Activated T-cell treated with anti-CD3 and anti-CD28 coated beads, Interleukin-2, amount 50 U/mL, for 24 hours (primary cell): ENCODE results near the gene CISH.

ENCODE experiments used
- DNase-seq: peaks from one replicate; pipeline ENCODE4 v3.0.0-alpha.2; 2020
- H3K27ac Mint-ChIP-seq: 2 replicates; pipeline ENCODE4 v1.8.0; 2020; ENCODE audit warnings: mild to moderate bottlenecking, mixed read lengths
- H3K27me3 Mint-ChIP-seq: 2 replicates; pipeline ENCODE4 v1.8.0; 2020; ENCODE audit warnings: mixed read lengths
- H3K36me3 Mint-ChIP-seq: 2 replicates; pipeline ENCODE4 v1.8.0; 2020; ENCODE audit warnings: low read depth, mixed read lengths
- H3K4me1 Mint-ChIP-seq: 2 replicates; pipeline ENCODE4 v1.8.0; 2020; ENCODE audit warnings: low read depth, mixed read lengths
- H3K4me3 Mint-ChIP-seq: 2 replicates; pipeline ENCODE4 v1.8.0; 2020; ENCODE audit warnings: mild to moderate bottlenecking, moderate library complexity, mixed read lengths
- H3K9me3 Mint-ChIP-seq: 2 replicates; pipeline ENCODE4 v1.8.0; 2020; ENCODE audit warnings: mixed read lengths

The CISH gene

GRCh38 chr3:50586763-50587070 is 24.9 kb downstream of the CISH start:
- H3K9me3 Mint-ChIP-seq = no peaks in the 10 kb centered on the region
- no peak for DNase-seq
- H3K4me3 Mint-ChIP-seq = no peak overlapping the region
- H3K4me1 Mint-ChIP-seq = peaks cover 91% of the 10 kb centered on the region
- no peaks in the 10 kb centered on the region for H3K27me3 Mint-ChIP-seq
- peak overlapping the region; percentile 99 for H3K27ac Mint-ChIP-seq
- peaks cover 73% of the 10 kb centered on the region for H3K36me3 Mint-ChIP-seq

- Mint-ChIP-seq H3K4me1 (peaks cover 89% of the 10 kb centered on the region), H3K9me3 (no peaks in the 10 kb centered on the region), H3K27me3 (no peaks in the 10 kb centered on the region), H3K27ac (peak overlapping the region; percentile 99), H3K36me3 (peaks cover 79% of the 10 kb centered on the region), H3K4me3 (peak overlapping the region; percentile 12)
- peak; percentile 62 for DNase-seq
Observed at GRCh38 chr3:50585919-50586762, 25.4 kb downstream of the CISH start.

GRCh38 chr3:50584391-50584790 is 27.2 kb downstream of the CISH start:
- Mint-ChIP-seq H3K4me1 (peaks cover 87% of the 10 kb centered on the region), H3K27ac (peak overlapping the region; percentile 99), H3K27me3 (no peaks in the 10 kb centered on the region), H3K4me3 (no peak overlapping the region), H3K36me3 (peaks cover 94% of the 10 kb centered on the region), H3K9me3 (no peaks in the 10 kb centered on the region)
- no peak for DNase-seq

- peaks cover 97% of the 10 kb centered on the region for H3K36me3 Mint-ChIP-seq
- no peaks in the 10 kb centered on the region for H3K9me3 Mint-ChIP-seq
- peaks cover 87% of the 10 kb centered on the region for H3K4me1 Mint-ChIP-seq
- no peaks in the 10 kb centered on the region for H3K27me3 Mint-ChIP-seq
- H3K27ac Mint-ChIP-seq = peak overlapping the region; percentile 99
- DNase-seq = no peak
- H3K4me3 Mint-ChIP-seq = no peak overlapping the region
Observed at GRCh38 chr3:50583897-50584296, 27.7 kb downstream of the CISH start.

GRCh38 chr3:50582083-50582482 is 29.5 kb downstream of the CISH start:
- Mint-ChIP-seq H3K9me3 (no peaks in the 10 kb centered on the region), H3K36me3 (peaks cover 99% of the 10 kb centered on the region), H3K4me1 (peaks cover 76% of the 10 kb centered on the region), H3K4me3 (no peak overlapping the region), H3K27me3 (no peaks in the 10 kb centered on the region), H3K27ac (peak overlapping the region; percentile 57)
- DNase-seq = no peak

GRCh38 chr3:50581459-50581842 is 30.1 kb downstream of the CISH start:
- Mint-ChIP-seq H3K27me3 (no peaks in the 10 kb centered on the region), H3K4me3 (no peak overlapping the region), H3K4me1 (peaks cover 73% of the 10 kb centered on the region), H3K36me3 (peaks cover 99% of the 10 kb centered on the region), H3K9me3 (no peaks in the 10 kb centered on the region), H3K27ac (no peak overlapping the region)
- no peak for DNase-seq

GRCh38 chr3:50580683-50581458 is 30.7 kb downstream of the CISH start:
- DNase-seq = no peak
- H3K36me3 Mint-ChIP-seq = peaks cover 100% of the 10 kb centered on the region
- no peaks in the 10 kb centered on the region for H3K27me3 Mint-ChIP-seq
- no peak overlapping the region for H3K4me3 Mint-ChIP-seq
- H3K27ac Mint-ChIP-seq = peak overlapping the region; percentile 40
- H3K4me1 Mint-ChIP-seq = peaks cover 73% of the 10 kb centered on the region
- H3K9me3 Mint-ChIP-seq = no peaks in the 10 kb centered on the region

GRCh38 chr3:50577348-50577747 is 34.2 kb downstream of the CISH start:
- Mint-ChIP-seq H3K36me3 (peaks cover 98% of the 10 kb centered on the region), H3K4me1 (peaks cover 74% of the 10 kb centered on the region), H3K27ac (peak overlapping the region; percentile 65), H3K27me3 (no peaks in the 10 kb centered on the region), H3K4me3 (no peak overlapping the region), H3K9me3 (no peaks in the 10 kb centered on the region)
- DNase-seq = no peak

- H3K27ac Mint-ChIP-seq = peak overlapping the region; percentile 97
- H3K27me3 Mint-ChIP-seq = no peaks in the 10 kb centered on the region
- peaks cover 82% of the 10 kb centered on the region for H3K4me1 Mint-ChIP-seq
- peaks cover 98% of the 10 kb centered on the region for H3K36me3 Mint-ChIP-seq
- H3K4me3 Mint-ChIP-seq = no peak overlapping the region
- no peak for DNase-seq
- H3K9me3 Mint-ChIP-seq = no peaks in the 10 kb centered on the region
Observed at GRCh38 chr3:50575372-50575771, 36.2 kb downstream of the CISH start.

- Mint-ChIP-seq H3K36me3 (peaks cover 97% of the 10 kb centered on the region), H3K4me1 (peaks cover 80% of the 10 kb centered on the region), H3K9me3 (no peaks in the 10 kb centered on the region), H3K27ac (peak overlapping the region; percentile 97), H3K4me3 (peak overlapping the region; percentile 99), H3K27me3 (no peaks in the 10 kb centered on the region)
- DNase-seq = no peak
Observed at GRCh38 chr3:50574444-50574831, 37.1 kb downstream of the CISH start.

- Mint-ChIP-seq H3K9me3 (no peaks in the 10 kb centered on the region), H3K36me3 (peaks cover 94% of the 10 kb centered on the region), H3K27ac (peak overlapping the region; percentile 97), H3K4me3 (peak overlapping the region; percentile 99), H3K4me1 (peaks cover 74% of the 10 kb centered on the region), H3K27me3 (no peaks in the 10 kb centered on the region)
- DNase-seq = peak; percentile 83
Observed at GRCh38 chr3:50573566-50574443, 37.8 kb downstream of the CISH start.

GRCh38 chr3:50572801-50573371 is 38.7 kb downstream of the CISH start:
- H3K27ac Mint-ChIP-seq = peak overlapping the region; percentile 97
- H3K27me3 Mint-ChIP-seq = no peaks in the 10 kb centered on the region
- no peaks in the 10 kb centered on the region for H3K9me3 Mint-ChIP-seq
- H3K36me3 Mint-ChIP-seq = peaks cover 85% of the 10 kb centered on the region
- peak; percentile 78 for DNase-seq
- H3K4me1 Mint-ChIP-seq = peaks cover 78% of the 10 kb centered on the region
- H3K4me3 Mint-ChIP-seq = peak overlapping the region; percentile 99

GRCh38 chr3:50572158-50572557 is 39.4 kb downstream of the CISH start:
- DNase-seq = peak; percentile 90
- peak overlapping the region; percentile 97 for H3K27ac Mint-ChIP-seq
- no peaks in the 10 kb centered on the region for H3K27me3 Mint-ChIP-seq
- H3K4me1 Mint-ChIP-seq = peaks cover 76% of the 10 kb centered on the region
- peaks cover 80% of the 10 kb centered on the region for H3K36me3 Mint-ChIP-seq
- no peaks in the 10 kb centered on the region for H3K9me3 Mint-ChIP-seq
- peak overlapping the region; percentile 99 for H3K4me3 Mint-ChIP-seq

GRCh38 chr3:50571486-50571885 is 40.1 kb downstream of the CISH start:
- Mint-ChIP-seq H3K36me3 (peaks cover 73% of the 10 kb centered on the region), H3K4me3 (peak overlapping the region; percentile 99), H3K27me3 (no peaks in the 10 kb centered on the region), H3K4me1 (peaks cover 79% of the 10 kb centered on the region), H3K9me3 (no peaks in the 10 kb centered on the region), H3K27ac (peak overlapping the region; percentile 97)
- peak; percentile 51 for DNase-seq
